Measurements from ENCODE around the gene CA10. TPM values are rescaled to one million over a fixed set of nuclear protein-coding genes. Genes with fewer than 3 reads are reported as not detected.

The CA10 gene
- total and polyA plus RNA-seq, 4 experiments from 2014 or later: 0.57 TPM; not detected in 3

DNA sequence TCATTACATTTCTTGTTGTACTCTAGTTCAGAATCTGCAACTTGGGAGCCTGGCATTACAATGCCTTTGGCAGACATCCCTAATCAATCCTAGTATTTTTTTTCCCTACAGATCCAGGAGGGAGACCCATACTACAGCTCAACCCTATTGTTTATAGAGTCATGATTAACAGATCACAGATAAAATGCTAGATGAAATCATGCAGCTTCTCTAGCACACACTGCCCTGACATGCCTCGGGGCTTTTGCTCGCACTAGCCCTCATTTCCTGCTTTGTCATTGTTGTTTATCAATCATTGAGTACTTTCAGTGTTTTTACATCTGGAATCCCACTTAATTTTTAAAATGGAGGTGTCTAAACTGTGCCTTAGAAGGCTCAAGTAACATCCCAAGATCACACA is 412.5 kb downstream of the CA10 start:
- ChIA-PET CTCF (ENCODE audit: partially characterized antibody) (interaction anchor here (1.1 to 1.4 kb wide), 2 partner anchors 9 to 18 kb away, joined by 4 to 5 read pairs; no protein-coding TSS in a partner anchor), POLR2A (ENCODE audit: partially characterized antibody) (no interaction called here)
- no peaks in the 10 kb centered on the region for H3K27me3 ChIP-seq (ENCODE audit: insufficient read depth, low read length)
- intact Hi-C loops (cut with micrococcal nuclease): no loop called here
- no peaks in the 10 kb centered on the region for H3K4me1 Mint-ChIP-seq
- no peaks in the 10 kb centered on the region for H3K9me3 ChIP-seq (ENCODE audit: control insufficient read depth in 1 of 2, low read length in 2 of 2)
- H3K36me3 ChIP-seq (ENCODE audit: insufficient read depth, low read length): no peaks in the 10 kb centered on the region
- H3K4me3 ChIP-seq (ENCODE audit: low read length in 2 of 2): no peak overlapping the region
- no peak for DNase-seq
- H3K9me3 Mint-ChIP-seq: no peaks in the 10 kb centered on the region
- no peak overlapping the region for H3K4me3 Mint-ChIP-seq
- peaks cover 0 to 1% of the 10 kb centered on the region in 2 donors for H3K27me3 Mint-ChIP-seq
- H3K36me3 Mint-ChIP-seq: no peaks in the 10 kb centered on the region
- H3K27ac Mint-ChIP-seq: no peak overlapping the region
- no peaks in the 10 kb centered on the region for H3K4me1 ChIP-seq (ENCODE audit: insufficient read depth, low read length)
- no peak overlapping the region for H3K27ac ChIP-seq (ENCODE audit: low read depth, low read length)

DNA sequence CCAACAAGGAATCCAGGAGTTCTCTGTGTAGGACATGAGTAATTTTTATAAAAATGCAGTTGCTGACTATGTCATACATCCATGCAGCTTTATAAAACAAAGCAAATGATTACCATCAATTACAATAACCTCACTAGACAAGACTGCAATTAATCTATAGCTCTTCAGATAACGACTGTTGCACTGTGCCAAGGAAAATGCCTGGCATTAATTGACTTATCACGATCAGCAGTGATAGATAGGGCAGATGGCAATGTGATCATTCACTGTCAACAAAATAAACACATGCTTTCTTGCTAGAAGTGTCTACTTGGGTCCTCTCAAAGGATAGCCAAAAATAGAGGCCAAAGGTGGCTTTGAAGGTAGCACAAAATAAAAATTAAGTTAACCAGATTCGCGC is 415.0 kb downstream of the CA10 start:
- no peaks in the 10 kb centered on the region for H3K9me3 Mint-ChIP-seq

DNA sequence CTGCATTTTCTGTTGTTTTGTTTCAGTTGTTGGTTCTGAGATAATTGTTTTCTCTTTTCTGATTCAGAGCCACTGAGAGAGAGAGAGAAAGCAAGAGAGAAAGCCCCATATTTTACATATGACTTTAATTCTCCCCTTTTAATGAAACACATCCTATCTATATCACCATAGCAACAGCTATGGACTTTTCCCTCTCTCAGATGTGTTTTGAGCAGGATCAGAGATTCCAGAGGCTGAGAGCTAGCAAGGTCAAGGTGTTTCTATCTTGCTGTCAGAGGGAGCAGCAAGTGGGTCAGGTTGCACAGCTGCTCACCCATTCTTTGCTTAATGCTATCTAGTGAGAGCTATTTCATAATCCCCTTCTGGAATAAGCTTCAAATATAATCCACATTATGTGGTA is 415.9 kb downstream of the CA10 start:
- H3K4me3 Mint-ChIP-seq: no peak overlapping the region

More for the DNA sequence above, 415.0 kb downstream of the CA10 start:
- ChIA-PET CTCF (ENCODE audit: partially characterized antibody) (no interaction called here), POLR2A (ENCODE audit: partially characterized antibody) (no interaction called here)
- Histone ChIP-seq H3K9me3 (ENCODE audit: control insufficient read depth in 1 of 2, low read length in 2 of 2) (no peaks in the 10 kb centered on the region), H3K4me1 (ENCODE audit: insufficient read depth, low read length) (no peaks in the 10 kb centered on the region), H3K27ac (ENCODE audit: low read depth, low read length) (no peak overlapping the region), H3K36me3 (ENCODE audit: insufficient read depth, low read length) (no peaks in the 10 kb centered on the region), H3K27me3 (ENCODE audit: insufficient read depth, low read length) (no peaks in the 10 kb centered on the region), H3K4me3 (ENCODE audit: low read length in 2 of 2) (no peak overlapping the region)
- Mint-ChIP-seq H3K27ac (no peak overlapping the region), H3K4me1 (no peaks in the 10 kb centered on the region), H3K27me3 (peaks cover 0 to 3% of the 10 kb centered on the region in 2 donors), H3K36me3 (no peaks in the 10 kb centered on the region), H3K4me3 (no peak overlapping the region)
- intact Hi-C loops (cut with micrococcal nuclease): no loop called here
- no peak for DNase-seq

DNA sequence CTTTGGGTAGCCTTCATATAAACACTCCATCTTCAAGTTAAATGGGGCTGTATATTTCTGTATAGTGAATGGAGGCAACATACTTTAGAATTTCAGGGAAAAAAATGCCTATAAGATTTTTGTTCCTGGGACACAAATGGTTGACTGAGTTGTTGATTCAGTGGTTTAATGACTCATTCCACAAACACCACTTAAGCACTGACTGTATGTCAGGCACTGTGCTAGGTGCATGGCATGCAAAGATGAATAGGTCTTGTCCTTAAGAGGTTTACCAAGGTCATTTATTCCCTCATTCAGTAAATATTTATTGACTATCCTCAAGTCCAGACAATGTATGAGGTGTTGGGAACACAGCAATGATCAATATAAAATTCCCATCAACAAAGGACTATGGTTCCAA is 417.1 kb downstream of the CA10 start:
- no peaks in the 10 kb centered on the region for H3K36me3 Mint-ChIP-seq

More for the DNA sequence above, 415.9 kb downstream of the CA10 start:
- Mint-ChIP-seq H3K27ac (no peak overlapping the region), H3K27me3 (peaks cover 0 to 3% of the 10 kb centered on the region in 2 donors), H3K9me3 (no peaks in the 10 kb centered on the region), H3K4me1 (no peaks in the 10 kb centered on the region), H3K36me3 (no peaks in the 10 kb centered on the region)
- intact Hi-C loops (cut with micrococcal nuclease): no loop called here
- POLR2A ChIA-PET (ENCODE audit: partially characterized antibody): interaction anchor here (0.9 kb wide), 1 partner anchor 10 kb away, joined by 3 read pairs; no protein-coding TSS in a partner anchor
- Histone ChIP-seq H3K4me3 (ENCODE audit: low read length in 2 of 2) (no peak overlapping the region), H3K27me3 (ENCODE audit: insufficient read depth, low read length) (no peaks in the 10 kb centered on the region), H3K36me3 (ENCODE audit: insufficient read depth, low read length) (no peaks in the 10 kb centered on the region), H3K4me1 (ENCODE audit: insufficient read depth, low read length) (no peaks in the 10 kb centered on the region), H3K9me3 (ENCODE audit: control insufficient read depth in 1 of 2, low read length in 2 of 2) (no peaks in the 10 kb centered on the region), H3K27ac (ENCODE audit: low read depth, low read length) (no peak overlapping the region)
- CTCF ChIA-PET (ENCODE audit: partially characterized antibody): interaction anchor here (0.6 kb wide), 1 partner anchor 87 kb away, joined by 3 read pairs; no protein-coding TSS in a partner anchor
- no peak for DNase-seq

DNA sequence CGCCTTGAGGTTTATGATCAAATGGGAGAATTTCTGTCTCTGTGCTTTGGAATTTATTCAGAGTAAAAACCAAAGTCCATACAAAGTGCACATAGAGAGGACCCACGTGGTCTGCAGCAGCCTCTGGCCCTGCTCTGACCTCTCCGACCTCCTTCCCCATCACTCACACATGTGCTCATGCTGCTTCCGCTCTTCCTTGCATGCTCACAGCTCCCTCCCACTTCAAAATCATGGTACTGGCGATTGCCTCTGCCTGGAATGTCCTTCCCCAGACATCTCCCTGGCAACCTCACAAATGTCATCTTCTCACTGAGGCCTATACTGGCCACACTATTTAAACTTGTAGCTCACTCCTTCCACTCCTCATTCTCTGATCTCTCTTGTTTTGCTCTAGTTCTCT is 418.0 kb downstream of the CA10 start:
- H3K27ac Mint-ChIP-seq: no peak overlapping the region
- Histone ChIP-seq H3K27ac (ENCODE audit: low read depth, low read length) (no peak overlapping the region), H3K4me1 (ENCODE audit: insufficient read depth, low read length) (no peaks in the 10 kb centered on the region), H3K36me3 (ENCODE audit: insufficient read depth, low read length) (no peaks in the 10 kb centered on the region), H3K9me3 (ENCODE audit: control insufficient read depth in 1 of 2, low read length in 2 of 2) (no peaks in the 10 kb centered on the region), H3K4me3 (ENCODE audit: low read length in 2 of 2) (no peak overlapping the region), H3K27me3 (ENCODE audit: insufficient read depth, low read length) (no peaks in the 10 kb centered on the region)
- peak overlapping the region in 1 of 8 donors; percentile 16 for H3K4me3 Mint-ChIP-seq
- no peak for DNase-seq
- peaks cover 0 to 3% of the 10 kb centered on the region in 2 donors for H3K27me3 Mint-ChIP-seq
- no peaks in the 10 kb centered on the region for H3K4me1 Mint-ChIP-seq
- POLR2A ChIA-PET (ENCODE audit: partially characterized antibody): no interaction called here
- CTCF ChIA-PET (ENCODE audit: partially characterized antibody): no interaction called here
- H3K9me3 Mint-ChIP-seq: no peaks in the 10 kb centered on the region
- no peaks in the 10 kb centered on the region for H3K36me3 Mint-ChIP-seq
- intact Hi-C loops (cut with micrococcal nuclease): no loop called here

More for the DNA sequence above, 417.1 kb downstream of the CA10 start:
- Histone ChIP-seq H3K27ac (ENCODE audit: low read depth, low read length) (no peak overlapping the region), H3K27me3 (ENCODE audit: insufficient read depth, low read length) (no peaks in the 10 kb centered on the region), H3K4me3 (ENCODE audit: low read length in 2 of 2) (no peak overlapping the region), H3K4me1 (ENCODE audit: insufficient read depth, low read length) (no peaks in the 10 kb centered on the region), H3K9me3 (ENCODE audit: control insufficient read depth in 1 of 2, low read length in 2 of 2) (no peaks in the 10 kb centered on the region), H3K36me3 (ENCODE audit: insufficient read depth, low read length) (no peaks in the 10 kb centered on the region)
- H3K4me3 Mint-ChIP-seq: no peak overlapping the region
- no peak for DNase-seq
- intact Hi-C loops (cut with micrococcal nuclease): no loop called here
- H3K4me1 Mint-ChIP-seq: no peaks in the 10 kb centered on the region
- ChIA-PET POLR2A (ENCODE audit: partially characterized antibody) (interaction anchor here (0.9 kb wide), 1 partner anchor 9 kb away, joined by 3 read pairs; no protein-coding TSS in a partner anchor), CTCF (ENCODE audit: partially characterized antibody) (no interaction called here)
- no peaks in the 10 kb centered on the region for H3K9me3 Mint-ChIP-seq
- H3K27ac Mint-ChIP-seq: no peak overlapping the region
- H3K27me3 Mint-ChIP-seq: peaks cover 0 to 3% of the 10 kb centered on the region in 2 donors

DNA sequence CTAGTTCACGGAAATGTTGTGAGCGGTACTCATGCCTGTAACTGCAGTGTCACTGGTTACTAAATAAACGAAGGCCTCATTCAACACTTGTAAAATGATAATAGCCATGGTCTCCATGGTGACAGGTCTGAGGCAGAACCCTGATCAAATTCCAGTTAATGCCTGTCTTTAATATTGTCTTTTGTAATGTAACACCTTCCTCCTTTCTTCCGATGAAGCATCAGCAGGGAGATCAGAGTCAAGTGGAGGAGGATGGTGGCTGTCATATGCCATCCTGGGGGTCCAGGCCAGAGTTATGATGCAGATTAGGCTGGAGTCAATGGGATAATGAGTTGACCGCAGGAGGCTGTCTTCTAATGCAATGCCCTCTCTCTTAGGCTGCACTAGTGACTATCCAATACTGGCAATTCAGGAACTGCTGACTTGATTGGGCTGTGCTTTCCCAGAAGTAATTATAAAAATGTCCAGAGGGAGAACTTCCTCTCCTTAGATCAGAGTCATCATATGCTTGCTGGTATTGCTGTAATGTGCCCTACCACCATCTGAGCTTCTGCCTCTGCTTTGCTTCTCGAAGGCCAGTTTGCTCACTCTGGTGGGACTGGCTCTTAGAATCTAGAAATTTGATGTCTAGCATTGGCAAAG is 419.1 kb downstream of the CA10 start:
- Histone ChIP-seq H3K27ac (ENCODE audit: low read depth, low read length) (no peak overlapping the region), H3K27me3 (ENCODE audit: insufficient read depth, low read length) (no peaks in the 10 kb centered on the region), H3K36me3 (ENCODE audit: insufficient read depth, low read length) (no peaks in the 10 kb centered on the region), H3K9me3 (ENCODE audit: control insufficient read depth in 1 of 2, low read length in 2 of 2) (no peaks in the 10 kb centered on the region), H3K4me3 (ENCODE audit: low read length in 2 of 2) (no peak overlapping the region), H3K4me1 (ENCODE audit: insufficient read depth, low read length) (no peaks in the 10 kb centered on the region)
- ChIA-PET CTCF (ENCODE audit: partially characterized antibody) (no interaction called here), POLR2A (ENCODE audit: partially characterized antibody) (no interaction called here)
- Mint-ChIP-seq H3K36me3 (no peaks in the 10 kb centered on the region), H3K27me3 (peaks cover 0 to 6% of the 10 kb centered on the region in 2 donors), H3K4me1 (no peaks in the 10 kb centered on the region), H3K27ac (no peak overlapping the region), H3K9me3 (peaks cover 0 to 3% (median 0%) of the 10 kb centered on the region in 8 donors), H3K4me3 (no peak overlapping the region)
- intact Hi-C loops (cut with micrococcal nuclease): no loop called here
- no peak for DNase-seq

DNA sequence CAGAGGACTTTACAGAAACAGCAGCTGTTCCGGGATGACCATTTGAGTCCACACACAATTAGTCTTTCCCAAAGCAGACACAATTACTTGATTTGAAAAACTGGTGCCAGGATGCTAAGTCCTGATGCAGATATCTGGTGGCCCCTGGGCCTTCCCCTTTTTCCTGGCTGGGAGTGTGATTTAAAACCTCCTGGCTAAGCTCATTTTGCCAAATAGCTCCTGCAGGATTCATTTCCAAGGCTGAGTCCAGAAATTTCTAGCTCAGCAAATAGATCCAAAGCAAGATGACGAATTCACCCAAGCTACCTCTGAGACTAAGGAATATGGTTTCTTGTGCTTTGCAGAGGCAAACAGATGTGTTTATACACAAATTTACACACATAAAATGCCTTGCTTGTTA is 422.2 kb downstream of the CA10 start:
- Mint-ChIP-seq H3K4me1 (no peaks in the 10 kb centered on the region), H3K36me3 (no peaks in the 10 kb centered on the region), H3K27ac (no peak overlapping the region), H3K4me3 (no peak overlapping the region), H3K27me3 (peaks cover 0 to 13% of the 10 kb centered on the region in 2 donors), H3K9me3 (peaks cover 0 to 3% (median 0%) of the 10 kb centered on the region in 8 donors)
- DNase-seq: no peak
- POLR2A ChIA-PET (ENCODE audit: partially characterized antibody): no interaction called here
- H3K36me3 ChIP-seq (ENCODE audit: insufficient read depth, low read length): no peaks in the 10 kb centered on the region
- H3K27ac ChIP-seq (ENCODE audit: low read depth, low read length): no peak overlapping the region
- no peaks in the 10 kb centered on the region for H3K9me3 ChIP-seq (ENCODE audit: control insufficient read depth in 1 of 2, low read length in 2 of 2)
- no peak overlapping the region for H3K4me3 ChIP-seq (ENCODE audit: low read length in 2 of 2)
- CTCF ChIA-PET (ENCODE audit: partially characterized antibody): interaction anchor here (0.9 to 1.2 kb wide), 4 partner anchors 10 to 274 kb away, joined by 3 to 5 read pairs (median 4); no protein-coding TSS in a partner anchor
- intact Hi-C loops (cut with micrococcal nuclease): no loop called here
- H3K4me1 ChIP-seq (ENCODE audit: insufficient read depth, low read length): no peaks in the 10 kb centered on the region
- no peaks in the 10 kb centered on the region for H3K27me3 ChIP-seq (ENCODE audit: insufficient read depth, low read length)
